ENCODE measurements around the gene STYXL1.
"Not testable (repeated sequence)": the region's sequence is repeated elsewhere in the genome, so short reads cannot be mapped to it uniquely, and the experiment has no call there.

Gene STYXL1

GRCh38 chr7:76063525-76063924 is 15.7 kb upstream of the STYXL1 start:
- no peaks in the 10 kb centered on the region for H3K4me1 ChIP-seq (ENCODE audit: control insufficient read depth, low read depth, low read length)
- H2AK5ac ChIP-seq (ENCODE audit: low read length): no peak overlapping the region
- H3K18ac ChIP-seq (ENCODE audit: low read length): no peak overlapping the region
- no peak overlapping the region for H2BK15ac ChIP-seq (replicated peaks; ENCODE audit: low read depth)
- no peak overlapping the region for H4K8ac ChIP-seq (ENCODE audit: low read depth, low read length)
- no peaks in the 10 kb centered on the region for H3K27me3 ChIP-seq (ENCODE audit: insufficient read depth, low read length, poor library complexity)
- no peak overlapping the region for H3K4me2 ChIP-seq (ENCODE audit: low read length)
- peaks cover 24% of the 10 kb centered on the region for H3K36me3 ChIP-seq (ENCODE audit: control insufficient read depth, insufficient read depth, low read length)
- WGBS (ENCODE audit: extremely low coverage, insufficient coverage, low lambda C conversion rate): no CpG with 5 or more reads among the region's 14 CpGs
- no peak overlapping the region for H3K4me3 ChIP-seq (ENCODE audit: low read length)
- H3K56ac ChIP-seq (ENCODE audit: low read length): no peak overlapping the region
- H3K79me2 ChIP-seq (ENCODE audit: control insufficient read depth, insufficient read depth, low read length): no peaks in the 10 kb centered on the region
- H2BK120ac ChIP-seq (ENCODE audit: low read depth, low read length): no peak overlapping the region
- no peak overlapping the region for H3K9ac ChIP-seq (ENCODE audit: low read length)
- H3K27ac ChIP-seq (ENCODE audit: low read depth, low read length): no peak overlapping the region
- H2BK5ac ChIP-seq (ENCODE audit: low read length): no peak overlapping the region
- no peak for DNase-seq
- no peaks in the 10 kb centered on the region for H3K79me1 ChIP-seq (ENCODE audit: low read length)
- H3K23ac ChIP-seq (ENCODE audit: low read length): no peak overlapping the region
- H3K4ac ChIP-seq (ENCODE audit: low read depth, low read length): no peak overlapping the region
- no peak overlapping the region for H4K5ac ChIP-seq (ENCODE audit: low read length)

GRCh38 chr7:76063114-76063513 is 15.3 kb upstream of the STYXL1 start:
- no peak overlapping the region for H4K8ac ChIP-seq (ENCODE audit: low read depth, low read length)
- no peak overlapping the region for H2AK5ac ChIP-seq (ENCODE audit: low read length)
- no peak overlapping the region for H4K5ac ChIP-seq (ENCODE audit: low read length)
- H3K36me3 ChIP-seq (ENCODE audit: control insufficient read depth, insufficient read depth, low read length): peaks cover 24% of the 10 kb centered on the region
- H2BK120ac ChIP-seq (ENCODE audit: low read depth, low read length): no peak overlapping the region
- no peaks in the 10 kb centered on the region for H3K79me1 ChIP-seq (ENCODE audit: low read length)
- no peaks in the 10 kb centered on the region for H3K79me2 ChIP-seq (ENCODE audit: control insufficient read depth, insufficient read depth, low read length)
- H3K4me1 ChIP-seq (ENCODE audit: control insufficient read depth, low read depth, low read length): no peaks in the 10 kb centered on the region
- no peak overlapping the region for H3K18ac ChIP-seq (ENCODE audit: low read length)
- H3K9ac ChIP-seq (ENCODE audit: low read length): no peak overlapping the region
- no CpG with 5 or more reads among the region's 10 CpGs for WGBS (ENCODE audit: extremely low coverage, insufficient coverage, low lambda C conversion rate)
- no peak overlapping the region for H2BK15ac ChIP-seq (replicated peaks; ENCODE audit: low read depth)
- H2BK5ac ChIP-seq (ENCODE audit: low read length): no peak overlapping the region
- no peak overlapping the region for H3K4me2 ChIP-seq (ENCODE audit: low read length)
- H3K23ac ChIP-seq (ENCODE audit: low read length): no peak overlapping the region
- H3K56ac ChIP-seq (ENCODE audit: low read length): no peak overlapping the region
- H3K4ac ChIP-seq (ENCODE audit: low read depth, low read length): no peak overlapping the region
- H3K4me3 ChIP-seq (ENCODE audit: low read length): no peak overlapping the region
- H3K27ac ChIP-seq (ENCODE audit: low read depth, low read length): no peak overlapping the region
- DNase-seq: no peak
- no peaks in the 10 kb centered on the region for H3K27me3 ChIP-seq (ENCODE audit: insufficient read depth, low read length, poor library complexity)

- WGBS (ENCODE audit: extremely low coverage, insufficient coverage, low lambda C conversion rate): no CpG with 5 or more reads among the region's 15 CpGs
- H3K36me3 ChIP-seq (ENCODE audit: control insufficient read depth, insufficient read depth, low read length): peaks cover 25% of the 10 kb centered on the region
Measured at GRCh38 chr7:76062254-76062653, 14.5 kb upstream of the STYXL1 start.

GRCh38 chr7:76060842-76061241 is 13.0 kb upstream of the STYXL1 start:
- DNase-seq: no peak
- no peaks in the 10 kb centered on the region for H3K79me1 ChIP-seq (ENCODE audit: low read length)
- no peak overlapping the region for H4K5ac ChIP-seq (ENCODE audit: low read length)
- H3K36me3 ChIP-seq (ENCODE audit: control insufficient read depth, insufficient read depth, low read length): peaks cover 25% of the 10 kb centered on the region
- H3K18ac ChIP-seq (ENCODE audit: low read length): no peak overlapping the region
- no peak overlapping the region for H3K27ac ChIP-seq (ENCODE audit: low read depth, low read length)
- no peaks in the 10 kb centered on the region for H3K4me1 ChIP-seq (ENCODE audit: control insufficient read depth, low read depth, low read length)
- H4K8ac ChIP-seq (ENCODE audit: low read depth, low read length): no peak overlapping the region
- H3K23ac ChIP-seq (ENCODE audit: low read length): no peak overlapping the region
- H3K4me3 ChIP-seq (ENCODE audit: low read length): no peak overlapping the region
- H3K4ac ChIP-seq (ENCODE audit: low read depth, low read length): no peak overlapping the region
- no peak overlapping the region for H2BK120ac ChIP-seq (ENCODE audit: low read depth, low read length)
- no peak overlapping the region for H3K56ac ChIP-seq (ENCODE audit: low read length)
- no peak overlapping the region for H3K4me2 ChIP-seq (ENCODE audit: low read length)
- H2BK5ac ChIP-seq (ENCODE audit: low read length): no peak overlapping the region
- no peak overlapping the region for H2BK15ac ChIP-seq (replicated peaks; ENCODE audit: low read depth)
- no CpG with 5 or more reads among the region's 6 CpGs for WGBS (ENCODE audit: extremely low coverage, insufficient coverage, low lambda C conversion rate)
- H2AK5ac ChIP-seq (ENCODE audit: low read length): no peak overlapping the region
- no peaks in the 10 kb centered on the region for H3K79me2 ChIP-seq (ENCODE audit: control insufficient read depth, insufficient read depth, low read length)
- no peak overlapping the region for H3K9ac ChIP-seq (ENCODE audit: low read length)
- H3K27me3 ChIP-seq (ENCODE audit: insufficient read depth, low read length, poor library complexity): no peaks in the 10 kb centered on the region

More at GRCh38 chr7:76062254-76062653, 14.5 kb upstream of the STYXL1 start:
- no peaks in the 10 kb centered on the region for H3K27me3 ChIP-seq (ENCODE audit: insufficient read depth, low read length, poor library complexity)
- H3K79me1 ChIP-seq (ENCODE audit: low read length): no peaks in the 10 kb centered on the region
- no peak overlapping the region for H3K9ac ChIP-seq (ENCODE audit: low read length)
- no peak overlapping the region for H2BK120ac ChIP-seq (ENCODE audit: low read depth, low read length)
- H3K27ac ChIP-seq (ENCODE audit: low read depth, low read length): no peak overlapping the region
- no peak overlapping the region for H4K8ac ChIP-seq (ENCODE audit: low read depth, low read length)
- H2AK5ac ChIP-seq (ENCODE audit: low read length): no peak overlapping the region
- DNase-seq: no peak
- no peak overlapping the region for H3K4ac ChIP-seq (ENCODE audit: low read depth, low read length)
- H2BK15ac ChIP-seq (replicated peaks; ENCODE audit: low read depth): no peak overlapping the region
- no peak overlapping the region for H3K18ac ChIP-seq (ENCODE audit: low read length)
- no peak overlapping the region for H2BK5ac ChIP-seq (ENCODE audit: low read length)
- no peak overlapping the region for H3K4me2 ChIP-seq (ENCODE audit: low read length)
- H3K56ac ChIP-seq (ENCODE audit: low read length): no peak overlapping the region
- no peak overlapping the region for H3K23ac ChIP-seq (ENCODE audit: low read length)
- H3K4me1 ChIP-seq (ENCODE audit: control insufficient read depth, low read depth, low read length): no peaks in the 10 kb centered on the region
- no peaks in the 10 kb centered on the region for H3K79me2 ChIP-seq (ENCODE audit: control insufficient read depth, insufficient read depth, low read length)
- H3K4me3 ChIP-seq (ENCODE audit: low read length): no peak overlapping the region
- H4K5ac ChIP-seq (ENCODE audit: low read length): no peak overlapping the region

- H3K27me3 ChIP-seq (ENCODE audit: insufficient read depth, low read length, poor library complexity); H3K79me1 ChIP-seq (ENCODE audit: low read length); H3K4me2 ChIP-seq (ENCODE audit: low read length); H3K79me2 ChIP-seq (ENCODE audit: control insufficient read depth, insufficient read depth, low read length); H3K56ac ChIP-seq (ENCODE audit: low read length); H3K9ac ChIP-seq (ENCODE audit: low read length); H3K4ac ChIP-seq (ENCODE audit: low read depth, low read length); H3K18ac ChIP-seq (ENCODE audit: low read length); H3K27ac ChIP-seq (ENCODE audit: low read depth, low read length); H4K5ac ChIP-seq (ENCODE audit: low read length); H3K4me1 ChIP-seq (ENCODE audit: control insufficient read depth, low read depth, low read length); H2BK15ac ChIP-seq (replicated peaks; ENCODE audit: low read depth); DNase-seq; H3K4me3 ChIP-seq (ENCODE audit: low read length); H2BK5ac ChIP-seq (ENCODE audit: low read length); H3K23ac ChIP-seq (ENCODE audit: low read length); H4K8ac ChIP-seq (ENCODE audit: low read depth, low read length); H2AK5ac ChIP-seq (ENCODE audit: low read length); H2BK120ac ChIP-seq (ENCODE audit: low read depth, low read length): not testable (repeated sequence)
- WGBS (ENCODE audit: extremely low coverage, insufficient coverage, low lambda C conversion rate): no CpG with 5 or more reads among the region's 7 CpGs
- peaks cover 15% of the 10 kb centered on the region for H3K36me3 ChIP-seq (ENCODE audit: control insufficient read depth, insufficient read depth, low read length)
Measured at GRCh38 chr7:76058745-76059144, 10.9 kb upstream of the STYXL1 start.

- Histone ChIP-seq H3K23ac (ENCODE audit: low read length) (no peak overlapping the region), H3K18ac (ENCODE audit: low read length) (no peak overlapping the region), H3K4me1 (ENCODE audit: control insufficient read depth, low read depth, low read length) (no peaks in the 10 kb centered on the region), H2BK15ac (replicated peaks; ENCODE audit: low read depth) (no peak overlapping the region), H2AK5ac (ENCODE audit: low read length) (no peak overlapping the region), H3K4me3 (ENCODE audit: low read length) (no peak overlapping the region), H2BK5ac (ENCODE audit: low read length) (no peak overlapping the region), H3K36me3 (ENCODE audit: control insufficient read depth, insufficient read depth, low read length) (peaks cover 15% of the 10 kb centered on the region), H2BK120ac (ENCODE audit: low read depth, low read length) (no peak overlapping the region), H3K27me3 (ENCODE audit: insufficient read depth, low read length, poor library complexity) (no peaks in the 10 kb centered on the region), H3K9ac (ENCODE audit: low read length) (no peak overlapping the region), H3K4me2 (ENCODE audit: low read length) (no peak overlapping the region), H4K5ac (ENCODE audit: low read length) (no peak overlapping the region), H3K4ac (ENCODE audit: low read depth, low read length) (no peak overlapping the region), H3K79me2 (ENCODE audit: control insufficient read depth, insufficient read depth, low read length) (peaks cover 15% of the 10 kb centered on the region), H3K27ac (ENCODE audit: low read depth, low read length) (no peak overlapping the region), H3K79me1 (ENCODE audit: low read length) (peaks cover 6% of the 10 kb centered on the region), H3K56ac (ENCODE audit: low read length) (no peak overlapping the region), H4K8ac (ENCODE audit: low read depth, low read length) (no peak overlapping the region)
- WGBS (ENCODE audit: extremely low coverage, insufficient coverage, low lambda C conversion rate): no CpG with 5 or more reads among the region's 11 CpGs
- no peak for DNase-seq
Measured at GRCh38 chr7:76057813-76058145, 10.0 kb upstream of the STYXL1 start.

Data from mesendoderm (in vitro differentiated cells).